NCI-H460 (cell line): ENCODE results near the gene ATP6V0B. TPM values are rescaled to one million over a fixed set of nuclear protein-coding genes. Genes with fewer than 3 reads are reported as not detected.
A peak's percentile ranks its signal among the peaks of the same experiment; 100 is the strongest.

ENCODE experiments used
- DNase-seq: peaks from one replicate; pipeline ENCODE4 v3.0.0-alpha.2; 2016; ENCODE audit warnings: low read depth; ENCODE audit errors: extremely low read depth
- total RNA-seq: library from RNA; depleted of rRNA; stranded (reverse); fragments of >200 nt; shearing (Covaris generic); gene quantifications from 2 replicates; pipeline ENCODE4 v1.2.3, GENCODE V29; 2014

Gene ATP6V0B
- total RNA-seq, 1 experiment from 2014 or later: 109 TPM

DNA sequence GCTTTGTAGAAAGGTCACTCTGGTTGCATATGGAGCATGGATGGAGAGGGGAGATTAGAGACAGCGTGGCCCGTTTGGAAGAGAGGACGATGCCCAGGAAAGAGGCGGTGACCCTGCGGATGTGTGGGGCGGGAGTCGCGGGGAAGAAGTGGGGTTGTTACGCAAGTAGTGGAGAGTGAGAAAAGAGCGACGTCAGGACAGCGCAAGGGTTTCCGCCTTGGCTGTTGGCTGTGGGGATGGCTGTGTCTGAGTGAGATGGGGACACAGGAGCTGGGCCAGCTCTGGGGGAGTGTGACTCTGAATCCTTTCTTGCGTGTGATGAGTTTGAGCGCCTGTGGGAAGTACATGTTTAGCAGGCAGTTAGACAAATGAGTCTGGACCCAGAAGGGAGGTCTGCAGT is 8.0 kb downstream of the ATP6V0B start:
- no peak for DNase-seq

DNA sequence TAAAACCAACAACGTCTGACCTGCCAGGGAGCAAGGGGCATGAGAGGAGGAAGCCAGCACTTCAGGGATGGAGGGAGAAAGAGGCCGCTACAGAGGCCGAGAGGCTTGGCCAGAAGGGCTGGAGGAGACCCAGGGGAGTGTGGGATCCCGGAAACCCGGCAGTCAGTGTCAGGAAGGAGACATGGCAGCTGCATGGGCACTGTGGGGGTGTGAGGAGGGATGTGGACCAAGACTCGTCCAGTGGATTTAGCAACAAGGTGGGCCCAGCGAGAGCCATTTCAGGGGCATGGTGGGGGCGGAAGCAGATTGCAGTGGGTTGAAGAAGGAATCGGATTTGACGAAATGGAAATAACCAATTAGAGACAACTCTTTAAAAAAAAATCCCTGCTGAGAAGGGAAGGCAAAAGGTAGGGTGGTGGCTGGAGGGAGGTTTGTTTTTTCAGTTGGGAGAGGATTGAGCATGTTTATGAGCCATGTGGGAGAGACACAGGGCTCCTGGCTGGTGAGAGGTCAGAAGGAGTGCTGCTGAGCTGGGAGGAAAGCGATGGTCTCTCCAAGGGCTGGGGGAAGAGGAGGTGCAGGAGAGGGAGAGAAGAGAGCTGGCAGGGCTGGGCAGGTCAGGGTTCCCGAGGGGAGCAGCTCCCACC is 8.6 kb downstream of the ATP6V0B start:
- DNase-seq: no peak

DNA sequence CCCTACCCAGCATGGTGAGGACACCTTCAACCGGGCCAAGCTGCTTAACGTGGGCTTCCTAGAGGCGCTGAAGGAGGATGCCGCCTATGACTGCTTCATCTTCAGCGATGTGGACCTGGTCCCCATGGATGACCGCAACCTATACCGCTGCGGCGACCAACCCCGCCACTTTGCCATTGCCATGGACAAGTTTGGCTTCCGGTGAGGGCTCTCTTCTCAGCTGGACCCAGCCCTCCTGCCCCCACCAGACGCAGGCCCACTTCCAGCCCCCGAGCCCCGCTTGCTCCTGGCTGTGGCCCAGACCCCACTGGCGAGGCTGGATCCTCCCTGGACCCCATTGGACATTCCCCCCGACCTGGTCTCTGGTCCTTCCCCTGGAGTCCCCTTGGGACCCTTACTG is 10.1 kb downstream of the ATP6V0B start:
- DNase-seq: no peak

DNA sequence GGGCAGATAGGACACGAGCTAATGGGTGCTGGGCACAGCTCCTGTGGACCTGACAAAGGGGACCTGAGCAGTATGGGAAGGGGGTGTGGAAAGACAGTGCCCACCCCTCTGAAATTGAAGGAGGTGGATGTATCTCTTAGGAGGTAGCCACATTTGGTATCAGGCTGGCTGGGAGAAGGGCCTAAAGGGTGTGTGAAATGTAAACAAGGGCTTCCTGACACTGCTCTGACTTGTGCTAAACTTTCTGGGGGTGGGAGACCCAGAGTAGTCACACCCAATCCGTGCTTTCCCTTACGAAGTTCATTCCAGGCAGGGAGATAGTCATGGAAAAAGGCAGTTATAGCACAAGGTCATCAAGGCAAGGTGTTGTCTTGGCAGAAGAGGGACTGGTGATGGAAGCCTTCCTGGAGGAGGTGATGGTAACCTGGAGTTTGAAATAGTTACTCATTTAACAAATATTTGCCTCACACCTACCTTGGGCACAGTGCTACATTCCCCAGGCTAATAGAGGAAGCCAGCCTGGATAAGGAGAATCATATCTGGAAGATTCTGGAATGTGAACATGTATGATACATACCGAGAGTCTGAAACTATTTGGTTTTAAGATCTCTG is 11.3 kb downstream of the ATP6V0B start:
- DNase-seq: no peak

DNA sequence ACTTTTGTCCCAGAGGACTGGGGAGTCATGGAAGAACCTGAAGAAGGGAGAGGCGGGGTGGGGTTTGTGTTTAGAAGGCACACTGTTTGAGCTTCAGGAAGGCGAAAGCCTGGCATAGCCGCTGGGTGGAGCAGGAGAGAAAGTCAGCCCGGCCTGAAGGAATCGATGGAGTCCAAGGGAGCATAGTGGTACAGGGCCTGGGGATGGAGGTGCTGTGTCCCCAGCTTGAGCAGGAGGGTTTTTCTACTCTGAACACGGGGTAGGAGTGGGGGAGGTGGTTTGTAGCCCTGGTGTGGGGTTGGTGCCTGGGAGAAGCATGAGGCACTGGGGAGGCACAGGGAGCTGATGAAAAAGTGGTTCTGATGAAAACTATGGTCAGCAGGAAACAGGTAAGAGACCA is 12.0 kb downstream of the ATP6V0B start:
- DNase-seq: peak; percentile 37

DNA sequence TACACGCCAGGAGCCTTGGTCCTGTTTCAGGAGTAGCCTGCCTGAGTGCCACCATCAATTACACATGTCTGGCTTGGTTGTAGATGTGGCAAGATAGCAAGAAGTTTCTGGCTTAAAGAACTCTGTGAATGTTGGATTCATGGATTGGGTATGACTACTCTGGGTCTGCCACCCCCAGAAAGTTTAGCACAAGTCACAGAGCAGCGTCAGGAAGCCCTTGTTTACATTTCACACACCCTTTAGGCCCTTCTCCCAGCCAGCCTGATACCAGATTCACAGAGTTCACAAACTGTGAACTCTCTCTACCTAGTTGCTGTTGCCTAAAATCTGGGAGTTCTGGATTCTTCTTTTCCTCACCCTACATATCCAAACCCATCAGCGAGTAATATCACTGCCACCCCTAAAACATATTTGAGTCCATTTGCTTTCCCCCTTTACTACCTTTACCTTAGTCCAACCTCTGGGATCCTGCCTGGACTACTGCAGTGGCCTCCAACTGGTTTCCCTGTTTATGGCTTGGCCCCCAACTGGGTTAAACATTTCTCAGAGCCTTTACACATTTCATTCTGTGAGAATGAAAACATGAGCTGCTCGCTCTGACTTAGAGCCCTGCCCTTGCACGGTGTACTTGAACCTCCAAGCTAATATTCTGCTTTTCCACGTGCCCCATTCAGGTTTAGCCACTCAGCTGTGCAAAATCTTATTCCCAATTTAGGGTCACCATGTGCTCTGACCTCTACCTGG is 12.6 kb downstream of the ATP6V0B start:
- DNase-seq: no peak

DNA sequence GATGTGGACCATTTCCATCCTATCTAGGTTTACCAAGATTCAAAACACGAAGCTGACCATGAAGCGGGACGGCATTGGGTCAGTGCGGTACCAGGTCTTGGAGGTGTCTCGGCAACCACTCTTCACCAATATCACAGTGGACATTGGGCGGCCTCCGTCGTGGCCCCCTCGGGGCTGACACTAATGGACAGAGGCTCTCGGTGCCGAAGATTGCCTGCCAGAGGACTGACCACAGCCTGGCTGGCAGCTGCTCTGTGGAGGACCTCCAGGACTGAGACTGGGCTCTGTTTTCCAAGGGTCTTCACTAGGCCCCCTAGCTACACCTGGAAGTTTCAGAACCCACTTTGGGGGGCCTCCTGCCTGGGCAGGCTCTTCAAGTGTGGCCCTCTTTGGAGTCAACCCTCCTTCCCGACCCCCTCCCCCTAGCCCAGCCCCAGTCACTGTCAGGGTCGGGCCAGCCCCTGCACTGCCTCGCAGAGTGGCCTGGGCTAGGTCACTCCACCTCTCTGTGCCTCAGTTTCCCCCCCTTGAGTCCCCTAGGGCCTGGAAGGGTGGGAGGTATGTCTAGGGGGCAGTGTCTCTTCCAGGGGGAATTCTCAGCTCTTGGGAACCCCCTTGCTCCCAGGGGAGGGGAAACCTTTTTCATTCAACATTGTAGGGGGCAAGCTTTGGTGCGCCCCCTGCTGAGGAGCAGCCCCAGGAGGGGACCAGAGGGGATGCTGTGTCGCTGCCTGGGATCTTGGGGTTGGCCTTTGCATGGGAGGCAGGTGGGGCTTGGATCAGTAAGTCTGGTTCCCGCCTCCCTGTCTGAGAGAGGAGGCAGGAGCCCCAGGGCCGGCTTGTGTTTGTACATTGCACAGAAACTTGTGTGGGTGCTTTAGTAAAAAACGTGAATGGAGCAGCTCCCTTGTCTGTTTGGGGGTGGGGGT is 15.8 kb downstream of the ATP6V0B start:
- DNase-seq: no peak

DNA sequence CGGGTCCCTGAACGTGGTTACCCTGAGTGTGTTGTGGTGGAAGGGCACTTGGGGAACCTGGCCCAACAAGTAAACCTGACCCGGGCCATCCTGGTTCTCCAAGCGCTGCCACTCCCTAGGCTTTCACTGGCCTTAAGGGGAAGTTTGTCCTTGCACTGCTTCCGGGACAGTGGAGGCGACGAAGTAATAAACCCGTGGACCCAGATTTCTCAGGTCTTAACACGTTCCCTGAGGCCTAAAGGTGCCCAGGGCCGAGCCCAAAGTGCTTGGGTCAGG is 16.4 kb downstream of the ATP6V0B start:
- DNase-seq: no peak

DNA sequence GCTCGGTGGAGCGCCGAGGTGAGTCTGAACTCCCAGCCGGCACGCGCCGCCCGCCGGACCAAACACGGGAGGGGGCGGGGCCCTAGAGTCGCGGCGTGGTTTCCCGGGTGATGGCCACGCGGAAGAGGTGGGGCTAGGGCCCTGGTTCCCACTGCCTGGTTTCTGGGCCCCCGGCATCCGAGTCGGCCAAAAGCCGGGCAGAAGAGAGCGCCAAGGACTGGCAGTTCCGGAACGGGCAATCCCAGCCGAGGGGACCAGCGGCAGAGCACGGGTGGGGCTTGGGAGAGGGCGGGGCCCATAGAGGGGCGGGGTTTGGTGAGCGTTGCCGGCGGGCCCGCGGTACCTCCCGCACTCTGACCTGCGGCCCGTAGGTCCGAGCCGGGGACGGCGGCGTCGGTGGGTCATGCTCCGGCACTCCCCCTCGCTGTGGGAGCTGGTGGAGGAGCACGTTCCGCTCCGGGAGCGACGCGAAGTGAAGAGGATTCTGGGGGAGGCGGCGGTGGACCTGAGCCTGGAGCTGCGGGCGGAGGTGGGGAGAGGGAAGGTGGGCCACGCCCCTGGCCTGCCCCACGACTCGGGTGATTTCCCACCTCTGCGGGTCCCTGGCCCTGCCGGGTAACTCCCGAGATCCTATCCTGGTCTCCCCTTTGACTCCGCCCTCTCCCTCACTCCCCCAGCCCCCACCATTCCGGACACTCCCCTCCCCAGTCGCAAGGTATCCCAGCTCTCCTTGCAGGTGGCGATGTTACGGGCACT is 16.9 kb downstream of the ATP6V0B start, which contains the start of gene CCDC24:
Gene CCDC24 (plus strand): TSS at position 124 of the 756 bp plus-strand sequence. CDS start 280 bp downstream, at position 404.
- peak; percentile 49 for DNase-seq

DNA sequence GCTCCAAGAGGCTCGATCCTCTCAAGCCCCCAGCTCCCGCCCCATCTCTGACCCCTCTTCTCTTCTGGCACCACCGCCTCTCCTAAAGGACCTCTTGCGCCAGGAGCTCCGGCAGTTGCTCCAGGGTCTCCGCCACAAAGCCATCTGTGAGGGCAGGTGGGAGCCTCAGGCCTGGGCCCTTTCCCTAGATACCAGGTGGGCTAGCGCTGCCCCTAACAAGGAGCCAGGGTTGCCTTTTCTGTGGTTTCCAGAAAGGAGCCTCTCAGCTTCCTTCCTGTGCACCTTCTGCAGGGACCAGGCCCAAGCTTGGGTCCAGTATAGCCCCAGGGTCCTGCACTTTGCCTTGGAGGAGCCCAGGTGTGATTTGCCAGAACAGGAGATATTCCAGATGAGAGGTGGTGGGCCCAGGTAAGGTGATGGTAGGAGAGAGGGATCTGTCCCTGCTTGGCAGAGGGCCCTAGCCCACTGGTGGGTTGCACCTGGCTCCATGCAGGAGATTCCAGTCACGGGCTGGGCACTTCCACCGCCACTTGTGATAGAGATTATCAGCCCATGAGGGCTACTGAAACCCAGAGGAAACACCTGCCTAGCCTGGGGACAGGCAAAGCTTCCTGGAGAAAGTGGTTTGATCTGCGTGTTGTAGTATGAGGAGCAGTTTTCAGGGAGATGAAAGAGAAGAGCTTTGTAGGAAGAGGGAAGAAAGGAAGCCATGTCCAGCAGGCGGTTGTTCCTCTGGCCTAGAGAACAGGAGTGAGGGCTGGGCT is 17.7 kb downstream of the ATP6V0B start:
- DNase-seq: no peak

DNA sequence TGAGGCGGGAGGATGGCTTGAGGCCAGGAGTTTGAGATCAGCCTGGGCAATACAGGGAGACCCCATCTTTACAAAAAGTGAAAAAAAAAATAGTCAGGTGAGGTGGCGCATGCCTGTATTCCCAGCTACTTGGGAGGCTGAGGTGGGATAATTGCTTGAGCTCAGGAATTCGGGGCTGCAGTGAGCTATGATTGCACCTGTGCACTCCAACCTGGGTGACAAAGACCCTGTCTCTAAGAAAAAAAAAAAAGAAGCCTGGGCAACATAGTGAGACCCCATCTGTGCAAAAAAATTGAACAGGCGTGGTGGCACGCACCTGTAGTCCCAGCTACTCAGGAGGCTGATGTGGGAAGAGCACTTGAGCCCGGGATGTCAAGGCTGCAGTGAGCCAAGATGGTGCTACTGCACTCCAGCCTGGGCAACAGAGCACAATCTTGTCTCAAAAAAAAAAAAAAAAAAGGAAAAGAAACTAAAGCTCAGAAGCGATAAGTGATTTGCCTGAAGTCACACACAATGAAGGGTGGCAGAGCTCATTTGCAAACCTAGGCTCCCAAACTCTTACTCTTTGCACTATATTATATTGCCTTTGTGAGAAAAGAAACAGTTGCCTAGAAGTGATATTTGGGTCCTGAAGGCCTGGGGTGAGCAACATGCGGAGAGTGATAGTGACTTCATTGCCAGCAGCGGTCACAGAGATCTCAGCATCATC is 18.6 kb downstream of the ATP6V0B start:
- no peak for DNase-seq

DNA sequence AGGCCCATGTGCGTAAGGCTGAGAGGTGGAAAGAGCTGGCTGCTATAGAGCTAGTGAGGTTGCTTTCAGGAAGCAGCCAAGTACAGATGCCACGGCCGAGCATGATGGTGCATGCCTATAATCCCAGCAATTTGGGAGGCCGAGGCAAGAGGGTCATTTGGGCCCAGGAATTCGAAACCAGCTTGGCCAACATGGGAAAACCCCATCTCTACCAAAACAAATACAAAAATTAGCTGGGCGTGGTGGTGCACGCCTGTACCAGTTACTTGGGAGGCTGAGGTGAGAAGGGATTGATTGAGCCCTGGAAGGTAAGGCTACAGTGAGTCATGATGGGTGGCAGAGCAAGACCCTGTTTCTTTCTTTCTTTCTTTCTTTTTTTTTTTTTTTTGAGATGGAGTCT is 19.3 kb downstream of the ATP6V0B start:
- DNase-seq: no peak

DNA sequence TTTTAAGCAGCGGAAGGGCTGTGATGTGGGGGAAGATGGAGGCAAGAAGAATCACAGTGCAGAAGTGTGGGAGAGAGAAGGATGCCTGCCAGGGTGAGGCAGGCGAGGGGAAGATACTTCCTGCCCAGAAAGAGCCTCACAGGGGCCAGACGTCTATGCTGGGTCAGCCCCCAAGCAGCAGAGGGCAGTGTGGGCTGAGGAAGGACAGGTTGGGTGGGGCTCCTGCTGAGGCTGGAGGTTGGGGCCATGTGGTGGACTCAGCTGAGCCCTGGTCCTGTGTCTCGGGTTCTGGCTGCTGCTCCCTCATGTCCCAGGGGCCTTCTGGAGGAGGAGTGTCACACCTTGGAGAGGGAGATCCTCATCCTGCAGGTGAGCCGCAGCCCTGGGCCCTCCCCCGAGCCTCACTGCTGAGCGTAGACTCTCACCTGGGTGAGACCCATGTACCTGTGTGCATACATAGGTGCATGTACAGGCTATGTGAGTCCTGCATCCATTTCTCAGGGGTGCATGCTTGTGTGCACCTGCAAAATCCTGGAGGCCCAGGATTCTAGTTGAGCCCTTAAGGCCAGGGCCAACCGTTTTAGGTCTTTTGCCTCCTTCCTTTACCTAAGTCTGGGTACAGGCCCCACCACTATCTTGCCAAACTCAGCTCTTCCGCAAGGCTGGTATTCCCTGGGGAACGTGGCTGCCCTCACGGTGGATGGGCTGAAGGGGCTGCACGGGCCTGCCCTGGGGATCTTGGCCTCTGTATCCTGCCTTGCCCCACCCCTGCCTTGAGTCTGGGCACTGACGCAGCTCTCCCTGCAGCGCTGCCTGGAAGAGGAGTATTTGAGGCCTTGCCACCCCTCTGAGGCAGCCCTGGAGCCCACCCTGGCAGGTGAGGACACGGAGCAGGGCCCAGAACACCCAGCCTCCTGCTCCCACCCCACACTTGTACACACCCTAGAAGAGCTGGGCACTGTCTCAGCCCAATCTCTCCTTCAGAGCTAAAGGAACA is 20.3 kb downstream of the ATP6V0B start:
- no peak for DNase-seq

DNA sequence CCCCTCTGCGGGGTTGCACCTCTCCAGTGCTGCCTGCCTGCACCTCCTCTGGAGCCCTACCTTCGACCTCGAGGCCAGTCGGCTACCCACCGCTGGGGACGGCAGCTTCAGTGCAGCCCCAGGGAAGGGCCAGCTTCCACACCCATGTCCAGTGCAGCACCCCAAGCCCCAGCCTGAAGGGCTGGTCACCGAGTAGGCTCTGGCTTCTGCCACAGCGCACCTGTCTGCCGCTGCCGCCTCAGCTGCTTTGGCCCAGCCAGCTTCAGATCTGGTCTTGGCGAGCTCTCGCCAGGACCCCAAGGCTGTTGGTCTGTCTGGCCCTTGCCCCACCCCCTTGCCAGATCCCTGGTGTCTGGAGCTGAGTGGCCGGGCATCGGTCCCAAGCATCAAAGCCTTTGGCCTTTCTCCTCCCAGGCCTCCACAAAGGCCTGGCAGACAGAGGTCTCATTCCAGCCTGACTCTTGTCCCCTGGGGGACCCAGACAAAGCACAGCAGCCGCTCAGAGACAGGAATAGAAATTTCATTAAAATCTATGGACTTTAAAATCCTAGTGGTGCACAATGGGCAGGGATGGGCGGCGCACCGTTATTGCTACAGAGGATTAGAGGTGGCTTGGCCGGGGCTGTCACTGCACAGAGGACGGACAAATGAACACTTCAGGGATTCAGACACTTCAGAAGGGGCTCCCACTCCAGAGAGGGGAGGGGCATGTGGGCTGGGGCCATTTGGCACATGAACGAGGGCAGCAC is 21.4 kb downstream of the ATP6V0B start:
- DNase-seq: no peak

DNA sequence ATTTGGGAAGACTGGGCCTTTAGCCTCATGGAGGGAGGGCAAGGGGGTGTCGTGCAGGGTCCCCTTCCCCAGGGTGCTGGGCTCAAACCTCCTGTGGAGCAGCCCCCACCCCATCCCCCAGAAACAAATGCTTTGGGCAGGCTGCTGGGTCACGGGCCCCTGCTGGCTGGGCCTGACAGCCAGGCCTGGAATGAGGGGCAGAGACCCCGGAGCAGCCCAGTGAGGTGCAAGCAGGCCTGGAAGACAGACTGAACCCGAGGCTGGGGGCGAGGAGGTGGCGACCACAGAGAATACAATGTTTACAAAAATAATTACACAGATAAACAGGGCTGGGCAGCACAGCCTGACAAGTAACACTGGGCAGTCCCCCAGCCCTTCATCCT is 22.0 kb downstream of the ATP6V0B start:
- no peak for DNase-seq

DNA sequence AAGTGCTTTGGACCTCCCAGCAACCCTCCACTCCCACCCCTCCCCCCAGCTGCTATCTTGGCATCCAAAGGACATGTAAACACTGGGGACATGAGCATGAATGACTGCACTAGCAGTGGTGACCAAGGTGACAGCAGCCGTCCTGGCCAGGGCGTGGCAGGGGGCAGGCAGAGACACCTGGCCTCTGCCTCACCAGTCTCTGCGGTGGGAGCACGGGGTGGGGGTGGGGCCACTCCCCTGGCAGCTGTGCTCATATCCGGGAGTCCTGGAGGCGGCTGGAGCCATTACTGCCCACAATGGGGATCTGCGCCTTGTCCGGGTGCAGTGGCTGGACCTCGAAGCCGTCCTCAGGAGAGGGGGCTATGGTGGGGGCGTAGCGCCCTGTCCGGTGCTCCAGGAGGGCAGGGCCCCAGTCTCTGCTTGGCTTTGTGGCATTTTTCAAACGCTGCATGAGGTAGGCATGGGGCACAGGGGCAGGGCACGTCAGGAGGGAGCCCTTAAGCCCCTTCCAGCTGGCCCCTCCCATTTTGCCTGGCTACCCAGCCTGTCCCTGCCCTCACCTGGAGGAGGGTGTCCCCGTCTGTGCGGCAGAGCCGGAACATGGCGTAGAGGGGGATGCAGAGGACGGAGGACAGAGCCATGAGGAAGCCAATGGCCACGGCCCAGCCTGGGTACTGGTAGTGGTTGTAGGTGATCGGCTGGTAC is 22.7 kb downstream of the ATP6V0B start:
- no peak for DNase-seq
